ENCODE measurements around the gene ECHS1.
"Not testable (repeated sequence)": the region's sequence is repeated elsewhere in the genome, so short reads cannot be mapped to it uniquely, and the experiment has no call there.

ECHS1 gene

GRCh38 chr10:133400624-133401424 lies 27.7 kb upstream of the ECHS1 start:
- no peak for DNase-seq

- no peak for DNase-seq
Measured at GRCh38 chr10:133399123-133399601, 26.0 kb upstream of the ECHS1 start.

GRCh38 chr10:133397938-133398337 lies 24.8 kb upstream of the ECHS1 start:
- DNase-seq, result no peak

- no peak for DNase-seq
Measured at GRCh38 chr10:133396035-133396624, 23.0 kb upstream of the ECHS1 start.

GRCh38 chr10:133394801-133395221 lies 21.7 kb upstream of the ECHS1 start:
- DNase-seq, result no peak

GRCh38 chr10:133394064-133394663 lies 21.0 kb upstream of the ECHS1 start, which contains the start of gene MTG1:
Gene MTG1 (plus strand): TSS chr10:133394157. CDS start chr10:133394221, 64 bp downstream.
- peak; percentile 23 to 96 (median 87) for DNase-seq

GRCh38 chr10:133393401-133394063 lies 20.4 kb upstream of the ECHS1 start:
- DNase-seq, result no peak

- no peak for DNase-seq
Measured at GRCh38 chr10:133391761-133392518, 18.8 kb upstream of the ECHS1 start.

- DNase-seq, result no peak
Measured at GRCh38 chr10:133391249-133391635, 18.1 kb upstream of the ECHS1 start.

- no peak for DNase-seq
Measured at GRCh38 chr10:133390597-133391248, 17.6 kb upstream of the ECHS1 start.

GRCh38 chr10:133388973-133389818 lies 16.0 kb upstream of the ECHS1 start:
- no peak for DNase-seq

- DNase-seq, result no peak
Measured at GRCh38 chr10:133388236-133388972, 15.2 kb upstream of the ECHS1 start.

- not testable (repeated sequence) for DNase-seq
Measured at GRCh38 chr10:133386951-133387350, 13.8 kb upstream of the ECHS1 start.

- DNase-seq, result no peak
Measured at GRCh38 chr10:133385214-133385613, 12.1 kb upstream of the ECHS1 start.

- DNase-seq, result no peak
Measured at GRCh38 chr10:133384071-133384470, 10.9 kb upstream of the ECHS1 start.

GRCh38 chr10:133383551-133383950 lies 10.4 kb upstream of the ECHS1 start:
- no peak for DNase-seq

GRCh38 chr10:133381036-133381435 lies 7.9 kb upstream of the ECHS1 start:
- no peak for DNase-seq

- DNase-seq, result peak in 24 of 56 donors; percentile 3 to 67 (median 48)
Measured at GRCh38 chr10:133379801-133380666, 6.9 kb upstream of the ECHS1 start.
